Measurements from ENCODE around the gene MAN1C1.
"Not testable (repeated sequence)": the region's sequence is repeated elsewhere in the genome, so short reads cannot be mapped to it uniquely, and the experiment has no call there.

The MAN1C1 gene

DNA sequence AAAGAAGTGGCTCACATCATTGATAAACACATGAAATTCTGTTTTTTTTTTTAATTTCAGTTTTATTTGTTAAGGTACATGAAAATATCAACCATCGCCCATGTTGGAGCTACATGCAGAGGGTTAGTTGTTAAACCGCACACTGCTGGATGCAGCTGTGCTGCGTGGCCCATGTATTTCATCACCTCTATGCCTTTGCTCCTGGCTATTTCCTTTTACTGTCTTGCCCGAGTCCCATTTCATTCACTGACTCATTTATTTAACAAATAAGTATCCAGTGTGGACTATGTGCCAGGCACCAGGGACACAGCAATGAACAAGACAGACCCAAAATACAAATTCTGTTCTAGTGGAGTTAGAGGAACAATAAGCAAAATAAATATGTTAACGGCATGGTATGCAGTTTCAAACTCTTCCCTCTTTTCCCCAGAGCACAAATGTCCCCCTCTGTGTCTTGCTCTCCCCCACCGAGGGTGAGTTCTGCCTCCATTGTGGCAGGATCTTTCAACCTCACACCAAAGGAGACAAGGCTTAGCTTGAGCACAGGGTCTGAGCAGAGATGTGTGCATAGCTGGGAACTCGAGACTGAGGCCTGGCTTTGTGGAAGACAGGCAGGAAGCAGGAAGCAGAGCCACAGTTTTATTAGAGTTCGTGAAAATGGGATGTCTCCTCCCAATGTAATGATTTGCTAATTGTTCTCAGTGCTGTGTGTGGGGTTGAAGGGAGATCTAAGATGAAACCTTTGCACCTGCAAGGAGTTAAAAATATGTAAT, 44.6 kb downstream of the MAN1C1 start:
- Histone ChIP-seq H3K9me3 (ENCODE audit: insufficient read depth, low read length, severe bottlenecking) (no peaks in the 10 kb centered on the region), H3K27ac (ENCODE audit: low read length) (no peak overlapping the region), H3K79me2 (ENCODE audit: insufficient read depth, low read length) (no peaks in the 10 kb centered on the region), H3K9ac (ENCODE audit: low read depth, low read length) (no peak overlapping the region), H3K4me3 (ENCODE audit: low read depth in 1 of 2, low read length in 2 of 2) (no peak overlapping the region), H4K20me1 (ENCODE audit: insufficient read depth, low read length) (peaks cover 4% of the 10 kb centered on the region; the same call in 1 of the 2 replicates), H3K27me3 (ENCODE audit: insufficient read depth, low read length, poor library complexity) (peaks cover 12% of the 10 kb centered on the region), H3K36me3 (ENCODE audit: insufficient read depth, low read length) (no peaks in the 10 kb centered on the region), H2AFZ (ENCODE audit: low read depth, low read length) (no peak overlapping the region), H3K4me2 (ENCODE audit: insufficient read depth, low read length) (no peak overlapping the region), H3K4me1 (ENCODE audit: insufficient read depth, low read length) (no peaks in the 10 kb centered on the region)
- ATAC-seq (ENCODE audit: insufficient read depth, low read depth) (no peak), DNase-seq (no peak)
- TF ChIP-seq, protein P1, sequence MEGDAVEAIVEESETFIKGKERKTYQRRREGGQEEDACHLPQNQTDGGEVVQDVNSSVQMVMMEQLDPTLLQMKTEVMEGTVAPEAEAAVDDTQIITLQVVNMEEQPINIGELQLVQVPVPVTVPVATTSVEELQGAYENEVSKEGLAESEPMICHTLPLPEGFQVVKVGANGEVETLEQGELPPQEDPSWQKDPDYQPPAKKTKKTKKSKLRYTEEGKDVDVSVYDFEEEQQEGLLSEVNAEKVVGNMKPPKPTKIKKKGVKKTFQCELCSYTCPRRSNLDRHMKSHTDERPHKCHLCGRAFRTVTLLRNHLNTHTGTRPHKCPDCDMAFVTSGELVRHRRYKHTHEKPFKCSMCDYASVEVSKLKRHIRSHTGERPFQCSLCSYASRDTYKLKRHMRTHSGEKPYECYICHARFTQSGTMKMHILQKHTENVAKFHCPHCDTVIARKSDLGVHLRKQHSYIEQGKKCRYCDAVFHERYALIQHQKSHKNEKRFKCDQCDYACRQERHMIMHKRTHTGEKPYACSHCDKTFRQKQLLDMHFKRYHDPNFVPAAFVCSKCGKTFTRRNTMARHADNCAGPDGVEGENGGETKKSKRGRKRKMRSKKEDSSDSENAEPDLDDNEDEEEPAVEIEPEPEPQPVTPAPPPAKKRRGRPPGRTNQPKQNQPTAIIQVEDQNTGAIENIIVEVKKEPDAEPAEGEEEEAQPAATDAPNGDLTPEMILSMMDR (IDR thresholded peaks at IDR 0.05; ENCODE audit: borderline replicate concordance, extremely low read depth, low read length, poor library complexity, severe bottlenecking): no peak
- TF ChIP-seq EZH2 (IDR thresholded peaks at IDR 0.05; ENCODE audit: borderline replicate concordance, low read depth, low read length, severe bottlenecking): no peak

DNA sequence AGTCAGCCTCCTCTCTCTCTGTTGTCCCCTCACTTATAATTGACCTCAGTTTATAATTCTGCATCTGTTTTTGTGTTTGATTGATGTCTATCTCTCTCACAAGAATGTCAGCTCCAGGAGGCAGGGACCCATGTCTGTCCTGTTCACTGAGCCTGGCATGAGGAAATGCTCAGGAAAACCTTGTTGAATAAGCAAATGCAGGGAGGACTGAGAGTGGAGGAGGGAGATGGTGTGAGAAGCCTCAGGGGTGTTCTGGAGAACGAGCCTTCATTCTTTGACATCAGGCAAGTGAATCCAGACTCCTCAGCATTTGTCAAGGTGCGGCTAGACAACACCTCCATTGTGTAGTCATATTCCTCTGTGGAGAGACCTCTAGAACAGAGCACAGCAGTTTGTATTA, 45.5 kb downstream of the MAN1C1 start:
- H3K9me3 ChIP-seq (ENCODE audit: insufficient read depth, low read length, severe bottlenecking): no peaks in the 10 kb centered on the region
- H3K4me2 ChIP-seq (ENCODE audit: insufficient read depth, low read length): no peak overlapping the region
- H4K20me1 ChIP-seq (ENCODE audit: insufficient read depth, low read length): peaks cover 2% of the 10 kb centered on the region; the same call in 1 of the 2 replicates
- no peak overlapping the region for H2AFZ ChIP-seq (ENCODE audit: low read depth, low read length)
- no peak overlapping the region for H3K4me3 ChIP-seq (ENCODE audit: low read depth in 1 of 2, low read length in 2 of 2)
- no peaks in the 10 kb centered on the region for H3K36me3 ChIP-seq (ENCODE audit: insufficient read depth, low read length)
- H3K27ac ChIP-seq (ENCODE audit: low read length): no peak overlapping the region
- H3K4me1 ChIP-seq (ENCODE audit: insufficient read depth, low read length): no peaks in the 10 kb centered on the region
- no peak for TF ChIP-seq EZH2 (IDR thresholded peaks at IDR 0.05; ENCODE audit: borderline replicate concordance, low read depth, low read length, severe bottlenecking)
- TF ChIP-seq, protein P1 (IDR thresholded peaks at IDR 0.05; ENCODE audit: borderline replicate concordance, extremely low read depth, low read length, poor library complexity, severe bottlenecking): no peak
- H3K27me3 ChIP-seq (ENCODE audit: insufficient read depth, low read length, poor library complexity): peaks cover 12% of the 10 kb centered on the region
- no peak for ATAC-seq (ENCODE audit: insufficient read depth, low read depth)
- no peak overlapping the region for H3K9ac ChIP-seq (ENCODE audit: low read depth, low read length)
- no peak for DNase-seq
- H3K79me2 ChIP-seq (ENCODE audit: insufficient read depth, low read length): no peaks in the 10 kb centered on the region

DNA sequence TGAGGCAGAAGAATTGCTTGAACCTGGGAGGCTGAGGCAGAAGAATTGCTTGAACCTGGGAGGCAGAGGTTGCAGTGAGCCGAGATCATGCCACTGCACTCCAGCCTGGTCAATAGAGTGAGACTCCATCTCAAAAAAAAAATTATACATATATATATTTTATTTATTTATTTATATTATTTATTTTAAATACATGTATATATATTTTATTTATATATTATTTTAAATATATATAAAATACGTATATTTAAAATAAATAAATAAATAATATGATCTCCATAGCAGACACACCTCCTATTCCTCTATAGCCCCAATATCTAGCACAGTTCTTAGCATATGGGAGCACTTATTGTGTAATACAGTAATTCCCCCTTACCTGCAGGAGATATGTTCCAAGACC, 46.4 kb downstream of the MAN1C1 start:
- ATAC-seq (ENCODE audit: insufficient read depth, low read depth): not testable (repeated sequence)

DNA sequence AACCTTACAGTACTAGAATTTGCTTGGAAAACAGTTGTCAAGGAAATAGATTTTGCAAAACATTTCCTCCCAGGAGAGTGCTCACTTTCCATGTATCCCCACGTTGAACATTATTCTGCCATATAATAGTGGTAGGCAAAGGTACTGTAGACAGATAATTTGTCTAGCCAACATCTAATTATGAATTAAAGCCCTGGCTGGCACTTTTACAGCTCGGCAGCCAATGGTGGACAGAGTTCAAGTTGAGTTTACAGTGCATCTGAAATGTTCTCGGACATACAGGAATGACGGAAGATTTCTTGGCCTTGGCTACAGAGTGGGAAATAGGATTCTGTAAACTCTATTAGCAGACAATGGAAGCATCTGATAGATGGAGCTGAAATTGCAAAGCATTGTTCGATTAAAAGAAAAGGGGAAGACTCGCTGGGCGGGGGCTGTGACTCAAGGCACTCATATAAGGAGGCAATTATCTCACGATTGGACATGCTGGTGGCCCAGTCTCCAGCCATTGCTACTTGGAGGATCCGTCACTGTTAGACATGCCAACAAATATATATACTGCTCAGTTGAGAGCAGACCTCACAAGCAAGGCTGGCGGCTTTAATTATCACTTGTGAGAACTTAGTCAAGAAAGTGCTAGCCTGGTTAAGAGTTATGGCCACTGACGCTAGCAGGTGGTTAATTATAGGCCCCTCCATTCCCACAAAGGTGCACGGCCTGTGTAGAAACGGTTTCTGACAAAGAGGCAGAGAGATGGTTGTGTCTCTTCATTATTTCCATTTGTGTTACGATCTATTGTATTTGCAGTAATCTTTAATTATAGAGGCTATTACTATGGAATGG, 48.0 kb downstream of the MAN1C1 start:
- Histone ChIP-seq H3K4me3 (ENCODE audit: low read depth in 1 of 2, low read length in 2 of 2) (no peak overlapping the region), H3K36me3 (ENCODE audit: insufficient read depth, low read length) (no peaks in the 10 kb centered on the region), H3K4me1 (ENCODE audit: insufficient read depth, low read length) (no peaks in the 10 kb centered on the region; the same call in 1 of the 2 replicates), H2AFZ (ENCODE audit: low read depth, low read length) (no peak overlapping the region), H3K9ac (ENCODE audit: low read depth, low read length) (no peak overlapping the region), H3K27ac (ENCODE audit: low read length) (no peak overlapping the region), H3K79me2 (ENCODE audit: insufficient read depth, low read length) (no peaks in the 10 kb centered on the region), H3K4me2 (ENCODE audit: insufficient read depth, low read length) (no peak overlapping the region), H4K20me1 (ENCODE audit: insufficient read depth, low read length) (no peaks in the 10 kb centered on the region), H3K27me3 (ENCODE audit: insufficient read depth, low read length, poor library complexity) (peaks cover 4% of the 10 kb centered on the region), H3K9me3 (ENCODE audit: insufficient read depth, low read length, severe bottlenecking) (no peaks in the 10 kb centered on the region)
- ATAC-seq (ENCODE audit: insufficient read depth, low read depth) (no peak), DNase-seq (no peak)
- TF ChIP-seq EZH2 (IDR thresholded peaks at IDR 0.05; ENCODE audit: borderline replicate concordance, low read depth, low read length, severe bottlenecking): no peak
- TF ChIP-seq, protein P1 (IDR thresholded peaks at IDR 0.05; ENCODE audit: borderline replicate concordance, extremely low read depth, low read length, poor library complexity, severe bottlenecking): no peak

More for the DNA sequence above, 46.4 kb downstream of the MAN1C1 start:
- H4K20me1 ChIP-seq (ENCODE audit: insufficient read depth, low read length); H3K27me3 ChIP-seq (ENCODE audit: insufficient read depth, low read length, poor library complexity); H3K9me3 ChIP-seq (ENCODE audit: insufficient read depth, low read length, severe bottlenecking); H3K9ac ChIP-seq (ENCODE audit: low read depth, low read length); H3K4me1 ChIP-seq (ENCODE audit: insufficient read depth, low read length); H2AFZ ChIP-seq (ENCODE audit: low read depth, low read length); H3K36me3 ChIP-seq (ENCODE audit: insufficient read depth, low read length); H3K4me3 ChIP-seq (ENCODE audit: low read depth in 1 of 2, low read length in 2 of 2); H3K79me2 ChIP-seq (ENCODE audit: insufficient read depth, low read length); DNase-seq; H3K4me2 ChIP-seq (ENCODE audit: insufficient read depth, low read length); H3K27ac ChIP-seq (ENCODE audit: low read length): not testable (repeated sequence)
